OCI-LY1 (cell line): ENCODE measurements around the gene GPATCH4.

Experiments
- H2AFZ ChIP-seq: fragments of 200-600 bp; sonication (generic), shearing (Covaris generic); 2 replicates; pipeline ENCODE4 v1.6.0; 2014; ENCODE audit warnings: antibody characterized with exemption, mild to moderate bottlenecking, low read length
- H3F3A ChIP-seq: fragments of 200-600 bp; sonication (generic), shearing (Covaris generic); 2 replicates; pipeline ENCODE4 v1.6.0; 2014; ENCODE audit warnings: mild to moderate bottlenecking, antibody characterized with exemption, low read length, moderate library complexity; ENCODE audit not compliant: insufficient read depth
- H3K27ac ChIP-seq: fragments of 200-600 bp; sonication (generic); 2 replicates; pipeline ENCODE4 v1.5.1; 2014; ENCODE audit warnings: low read length, mixed run types, mild to moderate bottlenecking, low read depth; ENCODE audit not compliant: poor library complexity, severe bottlenecking
- H3K27me3 ChIP-seq: fragments of 200-600 bp; sonication (generic); 2 replicates; pipeline ENCODE4 v1.6.0; 2014; ENCODE audit warnings: antibody characterized with exemption, mild to moderate bottlenecking, low read length, moderate library complexity; ENCODE audit not compliant: insufficient read depth
- H3K36me3 ChIP-seq: fragments of 200-600 bp; sonication (generic); 2 replicates; pipeline ENCODE4 v1.6.1; 2014; ENCODE audit warnings: mild to moderate bottlenecking, antibody characterized with exemption, low read length, moderate library complexity, mixed read lengths; ENCODE audit not compliant: insufficient read depth
- H3K4me1 ChIP-seq: fragments of 200-600 bp; sonication (generic); 2 replicates; pipeline ENCODE4 v1.5.1; 2014; ENCODE audit warnings: mild to moderate bottlenecking, low read length, moderate library complexity; ENCODE audit not compliant: insufficient read depth, severe bottlenecking
- H3K4me2 ChIP-seq: fragments of 200-600 bp; sonication (generic), shearing (Covaris generic); 2 replicates; pipeline ENCODE4 v1.6.1; 2014; ENCODE audit warnings: low read length
- H3K4me3 ChIP-seq: fragments of 200-600 bp; sonication (generic); 2 replicates; pipeline ENCODE4 v1.5.1; 2014; ENCODE audit warnings: low read length, low read depth, mild to moderate bottlenecking, mixed read lengths; ENCODE audit not compliant: poor library complexity, severe bottlenecking
- H3K79me2 ChIP-seq: fragments of 200-600 bp; shearing (Covaris generic); 2 replicates; pipeline ENCODE4 v1.6.1; 2016; ENCODE audit warnings: mixed run types, low read length, mixed read lengths; ENCODE audit not compliant: insufficient read depth
- H3K9ac ChIP-seq: fragments of 200-600 bp; sonication (generic), shearing (Covaris generic); 2 replicates; pipeline ENCODE4 v1.6.1; 2014; ENCODE audit warnings: mild to moderate bottlenecking, low read length, mixed read lengths
- H3K9me2 ChIP-seq: fragments of 200-600 bp; sonication (generic), shearing (Covaris generic); 2 replicates; pipeline ENCODE4 v1.6.1; 2014; ENCODE audit warnings: low read depth, mild to moderate bottlenecking, low read length, mixed read lengths
- H3K9me3 ChIP-seq: fragments of 200-600 bp; shearing (Covaris generic); 2 replicates; pipeline ENCODE4 v1.6.1; 2014; ENCODE audit warnings: low read length, mixed read lengths
- H4K20me1 ChIP-seq: fragments of 200-600 bp; sonication (generic), shearing (Covaris generic); 2 replicates; pipeline ENCODE4 v1.6.0; 2016; ENCODE audit warnings: mild to moderate bottlenecking, low read length; ENCODE audit not compliant: insufficient read depth
- EZH2 ChIP-seq: fragments of 200-600 bp; sonication (generic), shearing (Covaris generic); IDR thresholded peaks from 2 replicates; pipeline ENCODE4 v1.8.0; 2017; ENCODE audit warnings: borderline replicate concordance, mixed run types, mild to moderate bottlenecking, antibody characterized with exemption, low read length, moderate library complexity, mixed read lengths
- TF ChIP-seq, protein P1 (sequence below): fragments of 200-600 bp; sonication (generic), shearing (Covaris generic); IDR thresholded peaks from 2 replicates; pipeline ENCODE4 v1.5.1; 2017; ENCODE audit warnings: mild to moderate bottlenecking, antibody characterized with exemption, low read length, moderate library complexity, mixed read lengths

The GPATCH4 gene

DNA sequence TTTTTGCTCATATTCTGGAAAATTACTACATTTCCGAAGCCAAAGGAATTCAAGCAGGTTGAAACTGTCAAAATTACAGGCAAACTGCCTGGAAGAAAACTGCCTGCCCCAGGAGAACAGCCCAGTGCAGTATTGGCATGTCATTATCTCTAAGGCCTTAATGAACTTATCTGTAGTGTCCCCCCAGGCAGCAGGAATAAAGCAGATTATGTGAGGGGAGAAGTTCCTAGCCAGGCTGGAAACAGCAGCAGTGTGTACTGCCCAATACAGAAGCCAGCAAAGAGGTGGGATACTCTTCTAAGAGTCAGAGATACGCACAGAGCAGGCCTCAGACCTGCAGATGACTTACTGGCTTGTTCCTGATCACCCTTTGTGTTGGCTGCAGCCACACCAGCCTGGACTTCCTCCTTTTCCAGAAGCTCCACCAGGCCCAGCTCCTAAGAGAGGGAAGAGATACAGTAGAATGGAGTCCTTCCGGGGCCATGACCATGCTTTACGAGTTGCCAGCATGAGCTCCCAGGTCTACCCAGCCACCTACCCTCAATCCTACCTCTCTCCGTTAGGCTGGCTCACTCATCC, 40.6 kb downstream of the GPATCH4 start:
- no peak for TF ChIP-seq EZH2
- TF ChIP-seq, protein P1, sequence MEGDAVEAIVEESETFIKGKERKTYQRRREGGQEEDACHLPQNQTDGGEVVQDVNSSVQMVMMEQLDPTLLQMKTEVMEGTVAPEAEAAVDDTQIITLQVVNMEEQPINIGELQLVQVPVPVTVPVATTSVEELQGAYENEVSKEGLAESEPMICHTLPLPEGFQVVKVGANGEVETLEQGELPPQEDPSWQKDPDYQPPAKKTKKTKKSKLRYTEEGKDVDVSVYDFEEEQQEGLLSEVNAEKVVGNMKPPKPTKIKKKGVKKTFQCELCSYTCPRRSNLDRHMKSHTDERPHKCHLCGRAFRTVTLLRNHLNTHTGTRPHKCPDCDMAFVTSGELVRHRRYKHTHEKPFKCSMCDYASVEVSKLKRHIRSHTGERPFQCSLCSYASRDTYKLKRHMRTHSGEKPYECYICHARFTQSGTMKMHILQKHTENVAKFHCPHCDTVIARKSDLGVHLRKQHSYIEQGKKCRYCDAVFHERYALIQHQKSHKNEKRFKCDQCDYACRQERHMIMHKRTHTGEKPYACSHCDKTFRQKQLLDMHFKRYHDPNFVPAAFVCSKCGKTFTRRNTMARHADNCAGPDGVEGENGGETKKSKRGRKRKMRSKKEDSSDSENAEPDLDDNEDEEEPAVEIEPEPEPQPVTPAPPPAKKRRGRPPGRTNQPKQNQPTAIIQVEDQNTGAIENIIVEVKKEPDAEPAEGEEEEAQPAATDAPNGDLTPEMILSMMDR = no peak
- H3K4me2 ChIP-seq = no peak overlapping the region
- no peaks in the 10 kb centered on the region for H3K79me2 ChIP-seq
- no peaks in the 10 kb centered on the region for H3K36me3 ChIP-seq
- H2AFZ ChIP-seq = no peak overlapping the region
- no peak overlapping the region for H3K27ac ChIP-seq
- H3F3A ChIP-seq = no peaks in the 10 kb centered on the region
- no peaks in the 10 kb centered on the region for H3K9me2 ChIP-seq
- no peak overlapping the region for H3K4me3 ChIP-seq
- no peaks in the 10 kb centered on the region for H3K9me3 ChIP-seq
- no peaks in the 10 kb centered on the region for H3K4me1 ChIP-seq
- H4K20me1 ChIP-seq = no peaks in the 10 kb centered on the region
- peaks cover 4% of the 10 kb centered on the region; the same call in 1 of the 2 replicates for H3K27me3 ChIP-seq
- no peak overlapping the region for H3K9ac ChIP-seq

DNA sequence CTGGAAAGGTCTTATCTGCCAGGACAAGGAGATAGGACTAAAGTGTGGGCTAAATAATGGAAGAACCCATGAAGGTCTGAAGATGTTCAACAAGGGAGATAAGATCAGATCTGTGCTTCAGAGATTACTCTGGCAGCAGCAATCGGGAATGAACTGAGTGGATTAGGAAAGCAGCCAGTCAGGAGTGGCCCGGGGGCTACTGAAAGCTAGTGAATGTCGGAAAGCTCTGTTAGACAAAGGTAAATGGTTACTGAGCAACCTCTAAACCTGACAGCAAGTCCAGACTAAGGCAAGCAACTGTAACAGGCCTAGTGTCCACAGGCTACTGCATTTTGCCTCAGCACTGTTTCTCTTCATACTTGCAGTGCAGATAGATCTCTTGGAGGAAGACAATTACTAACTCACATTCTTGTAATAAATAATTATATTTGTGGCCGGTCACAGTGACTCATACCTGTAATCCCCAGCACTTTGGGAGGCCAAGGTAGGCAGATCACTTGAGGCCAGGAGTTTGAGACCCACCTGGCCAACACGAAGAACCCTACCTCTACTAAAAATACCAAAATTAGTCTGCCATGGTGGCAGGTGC, 41.4 kb downstream of the GPATCH4 start:
- peaks cover 4% of the 10 kb centered on the region; the same call in 1 of the 2 replicates for H3K27me3 ChIP-seq
- no peak for TF ChIP-seq EZH2
- TF ChIP-seq, protein P1 = no peak
- H3K9ac ChIP-seq = no peak overlapping the region
- no peaks in the 10 kb centered on the region for H3K4me1 ChIP-seq
- H3F3A ChIP-seq = no peaks in the 10 kb centered on the region
- no peaks in the 10 kb centered on the region for H3K9me3 ChIP-seq
- no peak overlapping the region for H2AFZ ChIP-seq
- no peak overlapping the region for H3K4me3 ChIP-seq
- no peaks in the 10 kb centered on the region for H3K36me3 ChIP-seq
- no peaks in the 10 kb centered on the region for H4K20me1 ChIP-seq
- H3K27ac ChIP-seq = no peak overlapping the region
- no peaks in the 10 kb centered on the region for H3K9me2 ChIP-seq
- H3K4me2 ChIP-seq = no peak overlapping the region
- no peaks in the 10 kb centered on the region for H3K79me2 ChIP-seq

DNA sequence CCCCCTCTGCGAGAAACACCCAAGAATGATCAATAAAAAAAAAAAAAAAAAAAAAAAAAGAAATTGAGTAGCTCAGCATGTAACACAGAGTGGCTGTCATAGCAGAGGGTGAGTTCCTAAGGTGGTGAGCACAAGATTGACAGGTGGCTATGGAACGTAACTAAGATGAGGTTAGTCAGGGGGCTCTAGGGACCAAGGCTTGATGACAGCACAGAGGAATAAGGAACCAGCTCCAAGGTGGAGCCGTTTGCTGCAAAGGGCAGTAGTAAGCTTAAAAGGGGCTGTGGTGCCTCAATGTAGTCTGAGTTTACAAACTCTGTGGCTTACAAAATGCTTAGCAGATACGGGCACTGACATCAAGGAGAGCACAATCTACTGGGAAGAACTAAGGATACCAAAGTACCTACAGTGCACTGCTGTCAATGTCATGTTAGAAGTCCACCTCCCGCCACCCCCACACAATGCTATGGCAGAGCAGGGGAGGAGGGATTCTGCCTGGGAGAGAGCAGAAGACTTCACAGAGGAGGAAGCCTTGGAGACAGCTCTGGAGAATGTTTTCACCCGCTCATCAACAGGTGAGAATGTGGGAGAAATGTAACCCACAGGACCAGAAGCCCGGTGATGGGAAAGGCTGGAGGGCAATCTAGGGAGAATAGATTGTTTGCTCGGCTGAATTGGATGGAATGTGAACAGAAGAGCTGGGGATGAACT, 42.0 kb downstream of the GPATCH4 start:
- H3K4me1 ChIP-seq = no peaks in the 10 kb centered on the region
- no peak overlapping the region for H3K4me3 ChIP-seq
- H3K9me2 ChIP-seq = no peaks in the 10 kb centered on the region
- H2AFZ ChIP-seq = no peak overlapping the region
- no peaks in the 10 kb centered on the region for H3F3A ChIP-seq
- no peaks in the 10 kb centered on the region for H3K36me3 ChIP-seq
- peaks cover 4% of the 10 kb centered on the region; the same call in 1 of the 2 replicates for H3K27me3 ChIP-seq
- H3K79me2 ChIP-seq = no peaks in the 10 kb centered on the region
- H3K9me3 ChIP-seq = no peaks in the 10 kb centered on the region
- H4K20me1 ChIP-seq = no peaks in the 10 kb centered on the region
- H3K27ac ChIP-seq = no peak overlapping the region
- no peak overlapping the region for H3K4me2 ChIP-seq
- TF ChIP-seq, protein P1 = no peak
- TF ChIP-seq EZH2 = no peak
- no peak overlapping the region for H3K9ac ChIP-seq
